Measurements from ENCODE around the gene SEMA4A. TPM values are rescaled to one million over a fixed set of nuclear protein-coding genes. Genes with fewer than 3 reads are reported as not detected.

The SEMA4A gene
- total RNA-seq, 1 donor from 2014 or later, result 128 TPM

DNA sequence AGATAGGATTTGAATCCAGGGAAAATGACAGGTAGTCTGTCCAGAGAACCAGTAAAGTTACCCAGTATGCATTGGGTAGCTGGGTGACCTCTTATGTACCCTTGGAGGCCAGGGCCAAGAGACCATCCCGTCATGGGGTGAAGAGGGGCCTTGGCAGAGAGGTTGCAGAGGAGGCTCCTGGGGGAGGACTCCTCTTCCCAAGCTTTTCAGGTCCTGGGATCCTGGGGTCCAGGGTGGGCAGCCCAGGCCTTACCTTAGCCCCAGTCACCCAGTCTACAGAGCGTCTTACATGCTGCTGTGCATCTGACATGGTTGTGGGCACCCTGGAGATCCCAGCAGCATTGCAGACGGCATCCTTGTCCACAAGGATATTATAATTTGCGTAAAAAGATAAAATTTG is 73.4 kb downstream of the SEMA4A start:
- peaks cover 62% of the 10 kb centered on the region for H3K36me3 Mint-ChIP-seq (ENCODE audit: low read depth)
- peak overlapping the region; percentile 83 for H3K27ac Mint-ChIP-seq
- DNase-seq (ENCODE audit: low spot score), result no peak
- peaks cover 44% of the 10 kb centered on the region for H3K4me1 Mint-ChIP-seq (ENCODE audit: low read depth)
- intact Hi-C loops (cut with micrococcal nuclease), result loop anchor here (1.0 kb wide), 1 partner anchor 8 kb away; no protein-coding TSS in a partner anchor
- no peak overlapping the region for H3K4me3 Mint-ChIP-seq (ENCODE audit: low read depth)
- no peaks in the 10 kb centered on the region for H3K27me3 Mint-ChIP-seq (ENCODE audit: low read depth)
- no peaks in the 10 kb centered on the region for H3K9me3 Mint-ChIP-seq

Other genes with a start within 250 kb of the SEMA4A start
- gene RIT1, start 242.2 kb upstream of the SEMA4A start, total RNA-seq, result 20.0 and 27.0 TPM in 2 replicates
- gene KHDC4, start 219.2 kb upstream of the SEMA4A start, total RNA-seq, result 78.4 and 83.5 TPM in 2 replicates
- gene RXFP4, start 211.9 kb upstream of the SEMA4A start, total RNA-seq, result not detected in 2 replicates
- gene ARHGEF2, start 175.0 kb upstream of the SEMA4A start, total RNA-seq, result 211 and 216 TPM in 2 replicates
- 227 and 239 TPM in 2 replicates for gene SSR2, start 132.6 kb upstream of the SEMA4A start, total RNA-seq
- 71.3 and 73.3 TPM in 2 replicates for gene UBQLN4, start 99.8 kb upstream of the SEMA4A start, total RNA-seq
- 71.0 and 72.5 TPM in 2 replicates for gene LAMTOR2, start 98.8 kb upstream of the SEMA4A start, total RNA-seq
- 0.18 and 0.21 TPM in 2 replicates for gene RAB25, start 92.4 kb upstream of the SEMA4A start, total RNA-seq
- gene MEX3A, start 71.1 kb upstream of the SEMA4A start, total RNA-seq, result 1.2 and 1.6 TPM in 2 replicates
- gene LMNA, start 38.9 kb upstream of the SEMA4A start, total RNA-seq, result 246 and 247 TPM in 2 replicates
- gene SLC25A44, start 40.5 kb downstream of the SEMA4A start, total RNA-seq, result 62.6 and 63.7 TPM in 2 replicates
- gene PMF1, start 59.4 kb downstream of the SEMA4A start, total RNA-seq, result 115 and 117 TPM in 2 replicates
- gene BGLAP, start 88.6 kb downstream of the SEMA4A start, total RNA-seq, result 1.7 and 2.2 TPM in 2 replicates
- gene PAQR6, start 94.5 kb downstream of the SEMA4A start, total RNA-seq, result 5.8 and 7.1 TPM in 2 replicates
- 83.2 and 89.3 TPM in 2 replicates for gene SMG5, start 129.2 kb downstream of the SEMA4A start, total RNA-seq
- 6.8 and 7.8 TPM in 2 replicates for gene TMEM79, start 130.7 kb downstream of the SEMA4A start, total RNA-seq
- 19.1 and 19.8 TPM in 2 replicates for gene GLMP, start 142.1 kb downstream of the SEMA4A start, total RNA-seq
- not detected in 2 replicates for gene VHLL, start 145.7 kb downstream of the SEMA4A start, total RNA-seq
- gene CCT3, start 184.7 kb downstream of the SEMA4A start, total RNA-seq, result 504 and 517 TPM in 2 replicates
- 0.39 TPM in 1 of 2 replicates, not detected in the other for gene TSACC, start 184.9 kb downstream of the SEMA4A start, total RNA-seq
- not detected in 2 replicates for gene RHBG, start 215.6 kb downstream of the SEMA4A start, total RNA-seq

Measured in activated T-helper 2 cell treated with anti-CD3 and anti-CD28 coated beads, Interferon-gamma antibody, Interleukin-2, Interleukin-4, amounts not matched to agents 10 μg/mL and 5 μg/mL and 100 μg/mL, durations not matched to agents 14 hours and 24 hours and 36 hours (primary cell).